Measurements from ENCODE around the gene RIMBP3C.
"Not testable (repeated sequence)": the region's sequence is repeated elsewhere in the genome, so short reads cannot be mapped to it uniquely, and the experiment has no call there.

Gene RIMBP3C

GRCh38 chr22:21551361-21551760 is at the start of gene RIMBP3C:
RIMBP3C (minus strand) TSS chr22:21551461; CDS start chr22:21550976, 485 bp downstream.
- not testable (repeated sequence) for H3K4me1 ChIP-seq (ENCODE audit: insufficient read depth, low read length); H2AFZ ChIP-seq (ENCODE audit: low read depth, low read length); H3K4me3 ChIP-seq (ENCODE audit: low read length); H3K36me3 ChIP-seq (ENCODE audit: insufficient read depth, low read length); H3K9me3 ChIP-seq (ENCODE audit: low read length); H3K27me3 ChIP-seq (ENCODE audit: insufficient read depth, low read length)

- H3K9me3 ChIP-seq (ENCODE audit: low read length) = no peaks in the 10 kb centered on the region
- peaks cover 39% of the 10 kb centered on the region for H3K36me3 ChIP-seq (ENCODE audit: insufficient read depth, low read length)
- no peak overlapping the region for H2AFZ ChIP-seq (ENCODE audit: low read depth, low read length)
- H3K4me1 ChIP-seq (ENCODE audit: insufficient read depth, low read length) = no peaks in the 10 kb centered on the region
- H3K27me3 ChIP-seq (ENCODE audit: insufficient read depth, low read length) = no peaks in the 10 kb centered on the region
- H3K4me3 ChIP-seq (ENCODE audit: low read length) = no peak overlapping the region
Observed at GRCh38 chr22:21599053-21599893, 48.0 kb upstream of the RIMBP3C start.

GRCh38 chr22:21598302-21598701 is 47.0 kb upstream of the RIMBP3C start:
- Histone ChIP-seq H3K27me3 (ENCODE audit: insufficient read depth, low read length) (no peaks in the 10 kb centered on the region), H3K36me3 (ENCODE audit: insufficient read depth, low read length) (peaks cover 49% of the 10 kb centered on the region), H2AFZ (ENCODE audit: low read depth, low read length) (no peak overlapping the region), H3K4me1 (ENCODE audit: insufficient read depth, low read length) (no peaks in the 10 kb centered on the region), H3K4me3 (ENCODE audit: low read length) (no peak overlapping the region), H3K9me3 (ENCODE audit: low read length) (no peaks in the 10 kb centered on the region)

- not testable (repeated sequence) for H2AFZ ChIP-seq (ENCODE audit: low read depth, low read length); H3K9me3 ChIP-seq (ENCODE audit: low read length); H3K4me1 ChIP-seq (ENCODE audit: insufficient read depth, low read length); H3K4me3 ChIP-seq (ENCODE audit: low read length); H3K27me3 ChIP-seq (ENCODE audit: insufficient read depth, low read length)
- H3K36me3 ChIP-seq (ENCODE audit: insufficient read depth, low read length) = peaks cover 63% of the 10 kb centered on the region
Observed at GRCh38 chr22:21596356-21597135, 45.3 kb upstream of the RIMBP3C start.

- no peaks in the 10 kb centered on the region for H3K9me3 ChIP-seq (ENCODE audit: low read length)
Observed at GRCh38 chr22:21594865-21595452, 43.7 kb upstream of the RIMBP3C start.

GRCh38 chr22:21593406-21594232 is 42.4 kb upstream of the RIMBP3C start:
- H3K4me3 ChIP-seq (ENCODE audit: low read length) = no peak overlapping the region
- no peaks in the 10 kb centered on the region for H3K4me1 ChIP-seq (ENCODE audit: insufficient read depth, low read length)
- no peaks in the 10 kb centered on the region for H3K9me3 ChIP-seq (ENCODE audit: low read length)
- H3K36me3 ChIP-seq (ENCODE audit: insufficient read depth, low read length) = peaks cover 60% of the 10 kb centered on the region
- no peaks in the 10 kb centered on the region for H3K27me3 ChIP-seq (ENCODE audit: insufficient read depth, low read length)
- no peak overlapping the region for H2AFZ ChIP-seq (ENCODE audit: low read depth, low read length)

More at GRCh38 chr22:21594865-21595452, 43.7 kb upstream of the RIMBP3C start:
- Histone ChIP-seq H3K27me3 (ENCODE audit: insufficient read depth, low read length) (no peaks in the 10 kb centered on the region), H3K36me3 (ENCODE audit: insufficient read depth, low read length) (peaks cover 64% of the 10 kb centered on the region), H3K4me3 (ENCODE audit: low read length) (no peak overlapping the region), H3K4me1 (ENCODE audit: insufficient read depth, low read length) (no peaks in the 10 kb centered on the region), H2AFZ (ENCODE audit: low read depth, low read length) (no peak overlapping the region)

GRCh38 chr22:21592422-21592821 is 41.2 kb upstream of the RIMBP3C start:
- peaks cover 57% of the 10 kb centered on the region for H3K36me3 ChIP-seq (ENCODE audit: insufficient read depth, low read length)
- H3K27me3 ChIP-seq (ENCODE audit: insufficient read depth, low read length) = no peaks in the 10 kb centered on the region
- no peak overlapping the region for H3K4me3 ChIP-seq (ENCODE audit: low read length)
- no peaks in the 10 kb centered on the region for H3K9me3 ChIP-seq (ENCODE audit: low read length)
- no peak overlapping the region for H2AFZ ChIP-seq (ENCODE audit: low read depth, low read length)
- H3K4me1 ChIP-seq (ENCODE audit: insufficient read depth, low read length) = no peaks in the 10 kb centered on the region

- H3K9me3 ChIP-seq (ENCODE audit: low read length) = no peaks in the 10 kb centered on the region
- no peaks in the 10 kb centered on the region for H3K4me1 ChIP-seq (ENCODE audit: insufficient read depth, low read length)
- H3K4me3 ChIP-seq (ENCODE audit: low read length) = no peak overlapping the region
- H2AFZ ChIP-seq (ENCODE audit: low read depth, low read length) = no peak overlapping the region
- peaks cover 53% of the 10 kb centered on the region for H3K36me3 ChIP-seq (ENCODE audit: insufficient read depth, low read length)
- H3K27me3 ChIP-seq (ENCODE audit: insufficient read depth, low read length) = no peaks in the 10 kb centered on the region
Observed at GRCh38 chr22:21591695-21592094, 40.4 kb upstream of the RIMBP3C start.

GRCh38 chr22:21590809-21591641 is 39.8 kb upstream of the RIMBP3C start:
- H2AFZ ChIP-seq (ENCODE audit: low read depth, low read length) = no peak overlapping the region
- no peaks in the 10 kb centered on the region for H3K4me1 ChIP-seq (ENCODE audit: insufficient read depth, low read length)
- peaks cover 46% of the 10 kb centered on the region for H3K36me3 ChIP-seq (ENCODE audit: insufficient read depth, low read length)
- H3K9me3 ChIP-seq (ENCODE audit: low read length) = no peaks in the 10 kb centered on the region
- no peak overlapping the region for H3K4me3 ChIP-seq (ENCODE audit: low read length)
- no peaks in the 10 kb centered on the region for H3K27me3 ChIP-seq (ENCODE audit: insufficient read depth, low read length)

GRCh38 chr22:21589396-21589795 is 38.1 kb upstream of the RIMBP3C start:
- Histone ChIP-seq H2AFZ (ENCODE audit: low read depth, low read length) (no peak overlapping the region), H3K27me3 (ENCODE audit: insufficient read depth, low read length) (no peaks in the 10 kb centered on the region), H3K9me3 (ENCODE audit: low read length) (no peaks in the 10 kb centered on the region), H3K36me3 (ENCODE audit: insufficient read depth, low read length) (peaks cover 39% of the 10 kb centered on the region), H3K4me3 (ENCODE audit: low read length) (no peak overlapping the region), H3K4me1 (ENCODE audit: insufficient read depth, low read length) (no peaks in the 10 kb centered on the region)

- H3K9me3 ChIP-seq (ENCODE audit: low read length) = no peaks in the 10 kb centered on the region
- no peak overlapping the region for H2AFZ ChIP-seq (ENCODE audit: low read depth, low read length)
- no peaks in the 10 kb centered on the region for H3K27me3 ChIP-seq (ENCODE audit: insufficient read depth, low read length)
- no peaks in the 10 kb centered on the region for H3K4me1 ChIP-seq (ENCODE audit: insufficient read depth, low read length)
- no peak overlapping the region for H3K4me3 ChIP-seq (ENCODE audit: low read length)
- H3K36me3 ChIP-seq (ENCODE audit: insufficient read depth, low read length) = peaks cover 31% of the 10 kb centered on the region
Observed at GRCh38 chr22:21587803-21588611, 36.7 kb upstream of the RIMBP3C start.

Data from neuron (in vitro differentiated cells).